SW480 (cell line): ENCODE results near the gene HIF1A.
"Not testable (repeated sequence)": the region's sequence is repeated elsewhere in the genome, so short reads cannot be mapped to it uniquely, and the experiment has no call there.

ENCODE experiments used
- DNase-seq: peaks from one replicate; pipeline ENCODE4 v3.0.0-alpha.2; 2016; ENCODE audit warnings: low spot score

Gene HIF1A

DNA sequence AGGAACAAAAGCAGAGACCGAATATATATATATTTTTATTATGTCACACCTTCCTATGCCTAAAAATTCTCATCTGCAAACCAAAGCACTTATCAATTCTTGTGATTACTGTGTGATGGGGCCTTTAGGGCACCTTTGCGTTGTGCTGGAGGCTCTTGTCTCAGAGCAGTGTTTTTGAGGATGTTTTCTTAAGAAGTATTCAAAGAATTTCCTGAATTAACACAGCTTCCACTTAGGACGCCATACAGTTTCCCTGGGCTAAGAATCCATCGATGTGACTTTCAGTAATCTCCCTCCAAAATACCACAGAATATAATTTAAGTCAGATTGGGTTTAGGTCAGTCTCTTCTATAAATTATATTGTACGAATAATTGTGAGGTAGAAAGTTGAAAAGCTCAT lies 22.0 kb upstream of the HIF1A start:
- no peak for DNase-seq

- no peak for DNase-seq
These were observed 20.0 kb upstream of the HIF1A start for GRCh38 chr14:61675291-61675690.

DNA sequence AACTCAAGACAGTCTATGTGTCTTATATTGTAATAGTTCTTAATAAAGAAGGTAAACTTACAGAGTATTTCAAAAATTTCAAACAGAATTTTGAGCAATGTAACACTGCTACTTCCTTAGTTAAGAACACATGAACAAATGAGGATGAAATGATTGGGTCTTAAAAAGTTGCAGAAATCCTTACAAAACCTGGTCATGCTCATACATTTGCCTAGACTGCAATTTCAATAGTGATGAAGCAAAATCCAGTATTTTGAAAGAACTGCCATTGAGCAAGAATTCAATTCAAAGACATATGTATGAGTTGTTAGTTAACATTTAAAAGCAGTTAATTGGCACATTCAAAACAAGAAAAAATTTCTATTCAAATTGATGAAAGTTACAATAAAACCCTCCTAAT lies 17.8 kb upstream of the HIF1A start:
- DNase-seq: no peak

GRCh38 chr14:61678975-61679374 lies 16.3 kb upstream of the HIF1A start:
- DNase-seq: no peak

- no peak for DNase-seq
These were observed 13.9 kb upstream of the HIF1A start for GRCh38 chr14:61681413-61681812.

GRCh38 chr14:61683108-61683507 lies 12.2 kb upstream of the HIF1A start:
- no peak for DNase-seq

DNA sequence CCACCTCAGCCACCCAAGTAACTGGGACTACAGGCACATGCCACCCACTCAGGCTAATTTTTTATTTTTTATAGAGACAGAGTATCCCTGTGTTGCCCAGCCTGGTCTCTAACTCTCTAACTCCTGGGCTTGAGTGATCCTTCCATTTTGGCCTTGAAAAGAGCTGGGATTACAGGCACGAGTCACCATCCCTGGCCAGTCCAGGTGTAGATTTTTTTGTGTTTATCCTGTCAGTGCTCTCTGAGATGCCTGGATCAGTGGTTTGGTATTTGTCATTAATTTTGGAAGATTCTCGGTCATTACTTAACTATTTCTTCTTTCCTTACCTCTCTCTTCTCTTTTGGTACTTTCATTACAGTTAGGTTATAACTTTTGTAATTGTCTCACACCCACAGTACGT lies 5.3 kb upstream of the HIF1A start:
- no peak for DNase-seq

DNA sequence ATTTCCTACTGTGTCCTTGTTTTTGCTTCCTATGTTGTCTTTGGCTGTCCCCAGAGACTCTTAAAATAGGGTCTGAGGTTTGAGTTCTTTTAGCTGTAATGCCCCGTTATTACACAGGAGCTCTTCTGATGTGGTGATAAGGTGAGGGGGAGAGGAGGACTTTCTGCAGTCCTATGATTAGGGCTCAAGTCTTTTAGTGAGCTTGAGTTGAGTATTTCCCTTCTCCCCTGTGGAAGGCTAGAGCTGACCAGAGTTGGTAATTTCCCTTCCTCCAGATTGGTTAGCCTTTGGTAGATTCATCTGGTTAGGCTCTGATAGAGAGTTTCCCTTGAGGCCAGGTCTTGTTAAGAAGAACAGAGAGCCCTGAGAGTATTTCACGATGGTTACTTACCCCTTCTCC lies 4.3 kb upstream of the HIF1A start:
- DNase-seq: no peak

DNA sequence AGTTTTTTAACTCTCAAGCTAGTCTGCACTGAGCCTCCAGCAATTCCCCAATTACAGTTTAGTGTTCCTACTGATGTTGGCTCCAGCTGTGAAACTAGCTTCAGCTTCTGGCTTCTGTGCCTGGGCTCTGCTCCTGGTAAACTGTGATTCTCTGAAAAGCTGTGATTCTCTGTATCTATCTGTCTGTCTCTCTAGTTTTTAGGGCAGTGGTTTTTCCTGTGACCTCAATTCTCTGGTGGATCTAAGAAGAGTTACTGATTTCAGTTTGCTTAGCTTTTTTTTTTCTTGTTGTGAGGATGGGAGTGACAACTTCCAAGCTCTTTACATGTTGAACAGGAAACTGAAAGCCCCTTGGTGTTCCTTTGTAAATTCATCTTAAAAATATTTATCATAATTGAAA lies 3.8 kb upstream of the HIF1A start:
- no peak for DNase-seq

GRCh38 chr14:61694039-61694438 lies 1.3 kb upstream of the HIF1A start:
- DNase-seq: no peak

DNA sequence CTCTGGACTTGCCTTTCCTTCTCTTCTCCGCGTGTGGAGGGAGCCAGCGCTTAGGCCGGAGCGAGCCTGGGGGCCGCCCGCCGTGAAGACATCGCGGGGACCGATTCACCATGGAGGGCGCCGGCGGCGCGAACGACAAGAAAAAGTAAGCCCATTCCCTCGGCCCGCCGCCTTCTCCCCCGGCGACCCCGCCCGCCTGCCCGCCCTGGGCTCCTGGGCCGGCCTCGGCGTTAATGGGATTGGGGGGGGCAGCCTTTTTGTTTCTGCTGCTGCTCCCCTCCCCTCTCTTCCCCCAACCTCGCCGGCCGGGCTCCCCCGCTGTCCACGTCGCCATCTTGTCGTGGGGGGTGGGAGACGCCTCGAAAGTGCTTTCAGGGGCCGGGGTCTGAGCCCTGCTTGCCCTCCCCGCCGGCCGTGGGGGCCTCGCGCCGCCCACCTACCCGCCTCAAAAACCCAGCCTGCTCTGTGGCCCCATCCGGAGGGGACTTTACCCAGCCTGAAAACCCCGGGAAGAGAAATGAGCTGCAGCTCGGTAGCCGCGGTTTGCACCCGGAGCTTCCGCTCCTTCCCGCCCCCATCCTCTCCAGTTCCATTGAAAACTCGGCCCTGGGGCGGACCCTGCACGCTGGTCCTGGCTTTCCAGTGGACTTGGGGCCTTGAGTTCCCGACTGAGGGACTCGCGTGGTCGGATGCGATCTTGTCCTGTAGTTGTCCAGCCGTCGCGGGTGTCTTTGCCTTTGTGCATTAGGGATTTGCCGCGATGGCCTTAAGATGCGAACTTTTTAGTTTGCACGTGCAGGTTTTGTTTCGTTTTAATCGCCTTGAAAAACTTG lies 598 bp downstream of the HIF1A start:
- DNase-seq: peak; percentile 36

DNA sequence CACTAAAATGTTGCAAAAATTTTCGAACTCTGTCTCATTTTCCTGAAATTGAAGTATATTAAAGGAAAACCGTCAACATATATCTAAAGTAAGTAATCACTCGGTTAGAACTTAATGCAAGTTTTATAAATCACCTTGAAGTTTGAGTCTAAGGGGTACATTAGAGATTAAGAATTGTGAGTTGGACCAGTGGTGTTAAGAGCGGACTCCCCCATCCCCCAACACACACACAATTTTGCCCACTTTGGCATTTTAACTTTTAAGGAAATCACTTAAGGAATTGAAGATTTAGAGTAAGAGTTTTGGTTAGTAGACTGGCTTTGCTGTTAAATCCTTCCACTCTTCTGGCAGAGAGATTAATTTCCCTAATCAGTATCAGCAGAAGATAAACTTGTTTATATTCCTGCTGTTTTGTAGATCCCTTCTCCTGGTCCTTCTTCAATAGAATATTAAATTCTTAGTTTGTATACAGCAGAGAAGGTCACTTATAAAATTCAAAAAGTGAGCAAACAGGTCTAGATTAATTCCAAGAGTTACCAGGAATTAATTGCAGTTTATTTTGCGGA lies 1.5 kb downstream of the HIF1A start:
- no peak for DNase-seq

DNA sequence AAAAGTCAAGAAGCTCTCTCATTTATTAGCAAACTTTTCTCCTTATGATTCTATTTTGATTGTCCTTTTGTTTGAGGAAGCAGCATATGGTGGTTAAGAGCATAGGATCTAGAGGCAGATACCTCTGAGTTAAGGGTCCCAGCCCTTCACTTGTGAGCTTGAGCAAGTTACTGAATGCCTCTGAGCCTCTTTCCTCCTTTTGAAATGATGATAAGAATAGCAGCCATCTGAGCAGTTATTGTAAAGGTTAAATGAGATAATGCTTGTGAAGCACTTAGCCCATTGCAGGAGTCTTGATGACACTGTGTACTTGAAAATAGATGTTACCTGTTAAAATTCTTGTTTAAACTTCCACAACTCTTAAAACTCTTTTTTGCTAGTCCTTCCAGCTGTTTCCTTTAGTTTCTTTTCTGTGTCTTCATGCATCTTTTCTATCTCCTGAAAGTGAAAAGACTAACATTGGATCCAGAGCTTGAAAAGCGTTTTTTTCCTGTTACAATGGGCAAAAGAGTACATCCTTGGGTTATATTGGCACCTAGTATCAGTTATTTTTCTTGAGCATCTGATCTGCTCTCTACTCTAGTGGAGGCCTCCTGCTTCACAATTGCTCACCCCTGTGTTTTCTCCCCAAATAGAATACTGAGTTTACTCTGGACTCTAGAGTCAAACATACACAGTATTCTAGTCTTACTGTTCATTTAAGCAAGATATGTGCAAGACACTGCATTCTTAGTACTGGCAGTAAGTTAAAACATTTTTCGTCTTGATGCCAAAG lies 3.1 kb downstream of the HIF1A start:
- no peak for DNase-seq

DNA sequence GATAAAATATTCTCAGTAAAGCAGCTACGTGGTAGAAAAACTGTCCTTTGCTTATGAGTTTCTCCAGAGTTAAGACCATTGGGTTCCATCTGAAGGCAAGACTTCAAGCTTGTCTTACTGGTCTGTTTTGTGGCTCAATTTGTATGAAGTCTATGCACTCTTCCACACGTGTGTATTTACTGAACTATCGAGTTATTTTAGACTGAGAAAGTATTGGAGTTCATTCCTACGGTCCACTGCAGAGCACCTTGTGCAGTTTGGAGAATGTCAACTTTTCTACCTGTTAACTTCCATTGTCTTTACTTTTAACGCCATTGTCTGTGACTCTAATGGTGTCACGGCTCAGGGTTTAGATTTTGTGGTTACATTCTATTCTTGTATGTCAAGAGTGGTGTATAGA lies 3.7 kb downstream of the HIF1A start:
- DNase-seq: no peak

DNA sequence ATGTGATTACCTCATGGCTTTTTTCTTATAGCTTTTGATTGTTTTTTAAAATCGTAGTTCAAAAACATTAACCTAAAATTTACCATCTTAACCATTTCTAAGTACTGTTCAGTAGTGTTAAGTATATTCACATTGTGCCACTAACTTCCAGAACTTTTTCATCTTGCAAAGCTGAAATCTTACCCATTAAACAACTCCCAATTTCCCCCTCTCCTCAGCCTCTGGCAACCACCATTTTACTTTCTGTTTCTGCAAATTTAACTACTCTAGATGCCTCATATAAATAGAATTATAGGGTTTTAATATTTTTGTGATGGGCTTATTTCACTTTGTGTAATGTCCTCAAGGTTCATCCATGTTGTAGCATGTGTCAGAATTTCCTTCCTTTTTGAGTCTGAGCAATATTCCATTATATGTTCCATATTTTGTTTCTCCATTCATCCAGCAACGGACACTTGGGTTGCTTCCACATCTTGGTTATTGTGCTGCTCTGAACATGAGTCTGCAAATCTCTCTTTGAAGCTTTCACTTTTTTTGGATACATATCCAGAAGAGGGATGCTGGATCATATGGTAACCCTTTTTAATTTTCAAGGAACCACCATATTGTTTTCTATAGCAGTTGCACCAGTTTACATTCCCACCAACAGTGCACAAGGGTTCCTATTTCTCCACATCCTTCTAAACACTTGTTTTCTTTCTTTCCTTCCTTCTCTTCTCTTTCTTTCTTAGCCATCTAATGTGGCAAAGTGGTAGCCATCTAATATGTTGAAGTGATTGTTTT lies 5.0 kb downstream of the HIF1A start:
- DNase-seq: no peak

DNA sequence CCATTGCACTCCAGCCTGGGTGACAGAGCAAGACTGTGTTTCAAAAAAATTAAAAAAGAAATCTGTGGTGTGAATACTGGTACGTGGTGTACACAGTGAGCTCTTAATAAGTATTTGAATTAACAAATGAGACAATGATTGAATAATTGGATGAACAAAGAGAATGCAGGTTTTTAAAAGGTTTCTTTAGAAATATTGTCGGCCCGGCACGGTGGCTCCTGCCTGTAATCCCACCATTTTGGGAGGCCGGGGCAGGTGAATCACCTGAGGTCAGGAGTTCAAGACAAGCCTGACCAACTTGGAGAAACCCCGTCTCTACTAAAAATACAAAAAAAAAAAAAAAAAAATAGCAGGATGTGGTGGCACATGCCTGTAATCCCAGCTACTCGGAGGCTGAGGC lies 6.6 kb downstream of the HIF1A start:
- no peak for DNase-seq

- no peak for DNase-seq
These were observed 8.2 kb downstream of the HIF1A start for GRCh38 chr14:61703342-61704129.

DNA sequence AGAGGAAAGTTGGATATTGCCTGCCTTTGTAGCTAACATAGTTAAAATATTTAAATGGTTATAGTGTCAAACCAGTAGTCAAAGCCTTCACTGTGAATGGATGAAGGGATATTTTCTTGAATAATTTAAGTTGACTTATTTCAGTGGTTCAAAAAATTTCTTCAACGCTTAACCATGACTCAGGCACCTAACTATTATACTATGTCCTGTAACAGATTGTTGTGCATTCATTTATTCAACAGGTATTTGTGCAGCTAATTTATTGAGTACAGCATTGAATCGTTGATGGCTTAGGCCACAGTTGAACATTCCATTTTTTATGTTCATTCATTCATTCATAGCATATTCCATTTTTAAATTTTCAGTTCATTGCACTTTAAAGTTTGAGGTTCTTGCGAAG lies 9.2 kb downstream of the HIF1A start:
- no peak for DNase-seq

- no peak for DNase-seq
These were observed 9.7 kb downstream of the HIF1A start for GRCh38 chr14:61705017-61705416.

GRCh38 chr14:61706096-61706690 lies 10.9 kb downstream of the HIF1A start:
- no peak for DNase-seq

- DNase-seq: not testable (repeated sequence)
These were observed 12.5 kb downstream of the HIF1A start for GRCh38 chr14:61707774-61708173.
